GM13976 (cell line): ENCODE results near the gene RPS25.
"Not testable (repeated sequence)": the region's sequence is repeated elsewhere in the genome, so short reads cannot be mapped to it uniquely, and the experiment has no call there.

Source experiments
- DNase-seq: peaks from one replicate; pipeline ENCODE4 v3.0.0; 2012; ENCODE audit warnings: low spot score
- in situ Hi-C: fragments of 300-500 bp; cut with MboI; formaldehyde crosslinking; loops from one replicate; pipeline ENCODE4 v1.12.0; 2022; ENCODE audit warnings: low sequenced_read_pairs, mixed read lengths, inconsistent platforms; ENCODE audit not compliant: unreplicated experiment
- TF ChIP-seq, protein P1 (sequence below): IDR thresholded peaks from 2 replicates; pipeline ENCODE4 v1.5.1; 2012; ENCODE audit warnings: borderline replicate concordance, mild to moderate bottlenecking; ENCODE audit not compliant: insufficient read depth; ENCODE audit errors: extremely low read depth, missing control alignments, control extremely low read depth

Gene RPS25

DNA sequence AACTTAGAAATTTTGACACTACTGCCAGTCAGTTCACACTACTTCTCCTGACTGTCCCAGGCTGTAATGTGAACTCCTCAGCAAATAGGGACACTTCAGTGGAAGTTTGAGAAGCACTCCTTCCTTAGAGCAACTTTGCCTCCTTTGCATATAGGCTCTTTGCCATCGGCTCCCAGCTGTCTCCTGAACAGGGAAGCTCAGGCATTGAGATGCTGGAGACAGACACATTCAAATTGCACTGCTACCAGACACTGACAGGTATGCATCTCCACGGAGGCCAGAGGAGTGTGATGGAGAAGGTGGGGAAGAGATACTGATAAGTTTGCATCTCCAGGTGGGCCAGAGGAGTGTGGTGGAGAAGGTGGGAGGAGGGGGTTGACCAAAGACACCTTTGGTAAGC, 1.9 kb upstream of the RPS25 start:
- TF ChIP-seq, protein P1, sequence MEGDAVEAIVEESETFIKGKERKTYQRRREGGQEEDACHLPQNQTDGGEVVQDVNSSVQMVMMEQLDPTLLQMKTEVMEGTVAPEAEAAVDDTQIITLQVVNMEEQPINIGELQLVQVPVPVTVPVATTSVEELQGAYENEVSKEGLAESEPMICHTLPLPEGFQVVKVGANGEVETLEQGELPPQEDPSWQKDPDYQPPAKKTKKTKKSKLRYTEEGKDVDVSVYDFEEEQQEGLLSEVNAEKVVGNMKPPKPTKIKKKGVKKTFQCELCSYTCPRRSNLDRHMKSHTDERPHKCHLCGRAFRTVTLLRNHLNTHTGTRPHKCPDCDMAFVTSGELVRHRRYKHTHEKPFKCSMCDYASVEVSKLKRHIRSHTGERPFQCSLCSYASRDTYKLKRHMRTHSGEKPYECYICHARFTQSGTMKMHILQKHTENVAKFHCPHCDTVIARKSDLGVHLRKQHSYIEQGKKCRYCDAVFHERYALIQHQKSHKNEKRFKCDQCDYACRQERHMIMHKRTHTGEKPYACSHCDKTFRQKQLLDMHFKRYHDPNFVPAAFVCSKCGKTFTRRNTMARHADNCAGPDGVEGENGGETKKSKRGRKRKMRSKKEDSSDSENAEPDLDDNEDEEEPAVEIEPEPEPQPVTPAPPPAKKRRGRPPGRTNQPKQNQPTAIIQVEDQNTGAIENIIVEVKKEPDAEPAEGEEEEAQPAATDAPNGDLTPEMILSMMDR, result no peak
- in situ Hi-C loops, result no loop called here

DNA sequence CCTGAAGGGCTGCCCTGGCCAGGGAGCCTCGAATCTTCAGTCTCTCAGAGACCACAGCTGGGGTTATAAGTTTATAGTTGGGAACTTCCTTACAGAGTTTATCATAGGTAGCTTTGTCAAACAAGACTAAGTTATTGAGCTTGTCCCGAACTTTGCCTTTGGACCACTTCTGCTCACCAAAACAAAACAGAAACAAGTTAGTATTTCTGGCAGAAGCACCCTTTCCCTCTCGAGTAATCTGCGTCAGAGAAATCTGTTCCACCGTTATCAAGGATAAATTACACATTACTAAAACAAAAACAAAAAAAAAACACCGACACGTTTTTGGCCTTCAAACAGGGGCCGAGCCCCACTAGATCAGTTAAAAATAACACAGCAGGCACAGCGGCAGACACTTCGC, 766 bp downstream of the RPS25 start:
- in situ Hi-C loops, DNase-seq: not testable (repeated sequence)

More for the DNA sequence above, 1.9 kb upstream of the RPS25 start:
- DNase-seq, result peak; percentile 12

DNA sequence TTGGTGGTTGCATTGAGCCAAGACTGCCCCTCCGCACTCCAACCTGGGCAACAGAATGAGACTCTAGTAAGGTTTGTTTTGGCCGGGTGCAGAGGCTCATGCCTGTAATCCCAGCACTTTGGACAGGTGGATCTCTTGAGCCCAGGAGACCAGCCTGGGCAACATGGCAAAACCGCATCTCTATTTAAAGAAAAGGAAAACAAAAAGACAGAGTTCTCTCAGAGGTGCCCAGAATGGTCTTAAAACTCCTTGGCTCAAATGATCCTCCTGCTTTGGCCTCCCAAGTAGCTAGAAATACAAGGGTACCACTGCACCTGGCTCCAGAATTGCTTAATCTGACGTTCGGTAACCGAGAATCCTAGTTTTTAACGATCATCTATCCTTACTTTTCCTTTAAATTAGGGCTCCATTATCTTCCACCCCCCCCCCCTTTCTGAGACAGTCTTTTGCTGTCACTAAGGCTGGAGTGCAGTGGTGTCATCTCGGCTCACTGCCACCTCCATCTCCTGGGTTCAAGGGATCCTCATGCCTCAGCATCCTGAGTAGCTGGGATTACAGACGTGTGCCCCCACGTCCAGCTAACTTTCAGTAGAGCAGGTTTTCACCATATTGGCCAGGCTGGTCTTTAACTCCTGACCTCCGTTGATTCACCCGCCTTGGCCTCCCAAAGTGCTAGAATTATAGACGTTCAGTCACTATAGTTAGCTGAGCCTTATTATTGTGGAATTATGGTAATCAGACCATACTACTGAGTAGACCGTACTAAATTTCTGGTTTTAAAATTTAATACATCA, 1.7 kb downstream of the RPS25 start:
- no peak for DNase-seq
- in situ Hi-C loops, result no loop called here

DNA sequence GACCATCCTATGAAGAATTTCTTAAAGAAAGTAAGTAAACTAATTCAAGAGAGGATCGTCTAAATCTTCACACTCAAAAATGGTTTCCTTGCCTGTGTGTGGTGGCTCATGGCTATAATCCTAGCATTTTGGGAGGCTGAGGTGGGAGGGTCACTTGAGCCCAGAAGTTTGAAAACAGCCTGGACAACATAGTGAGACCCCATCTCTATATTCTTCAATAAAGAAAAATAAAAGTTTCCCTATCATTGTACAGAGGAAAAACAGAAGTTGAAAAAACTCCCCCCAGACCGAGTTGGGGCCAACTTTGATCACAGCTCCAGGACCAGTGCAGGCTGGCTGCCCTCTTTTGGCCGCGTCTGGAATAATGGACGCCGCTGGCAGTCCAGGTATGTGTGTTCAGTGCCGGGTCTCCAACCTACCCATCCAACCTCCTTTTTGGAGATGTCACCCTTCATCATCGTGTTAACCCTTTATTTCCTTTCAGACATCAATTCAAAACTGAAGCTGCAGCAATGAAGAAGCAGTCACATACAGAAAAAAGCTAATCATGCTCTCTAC, 3.0 kb downstream of the RPS25 start:
- DNase-seq, result no peak
- in situ Hi-C loops, result no loop called here
- TF ChIP-seq, protein P1, result no peak

More for the DNA sequence above, 1.7 kb downstream of the RPS25 start:
- TF ChIP-seq, protein P1, result no peak

DNA sequence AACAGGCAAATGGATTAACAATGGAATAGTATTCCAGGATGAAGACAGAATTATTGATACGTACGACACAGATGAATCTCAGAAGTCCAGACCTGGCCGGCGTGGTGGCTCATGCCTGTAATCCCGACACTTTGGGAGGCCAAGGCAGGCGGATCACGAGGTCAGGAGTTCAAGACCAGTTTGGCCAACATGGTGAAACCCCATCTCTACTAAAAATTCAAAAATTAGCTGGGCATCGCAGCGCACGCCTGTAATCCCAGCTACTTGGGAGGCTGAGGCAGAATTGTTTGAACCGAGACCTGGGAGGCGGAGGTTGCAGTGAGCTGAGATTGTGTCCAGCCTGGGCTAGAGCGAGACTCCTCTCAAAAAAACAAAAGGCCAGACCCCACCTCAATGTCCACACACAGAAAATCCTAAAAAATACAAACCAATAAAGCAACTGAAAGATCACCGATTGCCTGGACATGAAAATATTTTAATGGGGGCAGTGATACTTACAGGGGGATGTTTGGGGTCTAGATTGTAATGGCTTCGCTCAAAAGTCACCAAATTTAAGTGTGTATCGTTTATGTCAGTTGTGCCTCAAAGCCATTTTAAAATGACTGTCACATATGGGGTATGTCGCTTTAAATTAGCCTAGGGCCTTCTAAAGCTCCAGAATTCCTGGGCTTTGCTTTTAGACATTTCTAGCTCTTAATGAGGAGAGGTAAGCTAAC, 3.8 kb downstream of the RPS25 start:
- TF ChIP-seq, protein P1, result no peak
- in situ Hi-C loops, result no loop called here
- peak; percentile 5 for DNase-seq

DNA sequence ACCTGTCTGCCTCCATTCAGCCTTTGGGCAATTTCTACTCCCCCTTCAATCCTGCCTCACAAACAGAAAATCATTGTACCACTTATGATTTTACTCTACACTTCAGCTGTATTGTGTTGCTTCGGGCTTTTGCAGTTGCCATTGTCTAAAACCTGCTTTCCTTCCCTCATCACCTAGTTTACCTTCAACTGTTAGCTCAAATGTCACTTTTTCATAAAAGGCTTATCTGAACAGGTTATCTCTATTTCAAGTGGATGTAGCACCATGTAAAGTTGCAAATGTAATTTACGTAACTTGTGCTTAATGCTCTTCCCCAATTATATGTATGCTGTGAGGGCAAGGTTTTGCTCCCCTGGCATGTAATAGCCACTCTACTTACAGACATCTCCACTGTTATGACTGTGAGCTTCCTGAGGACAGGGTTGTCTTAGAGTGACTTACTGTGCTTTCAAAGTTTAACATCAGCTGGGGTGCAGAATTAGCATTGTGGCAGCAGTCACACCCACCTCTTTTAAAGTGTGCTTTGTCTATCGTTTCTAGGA, 5.4 kb downstream of the RPS25 start:
- TF ChIP-seq, protein P1, result no peak
- peak; percentile 16 for DNase-seq
- in situ Hi-C loops, result no loop called here
